ENCODE results near the gene KIF1A.

Gene KIF1A

GRCh38 chr2:240720686-240721595 lies 99.1 kb downstream of the KIF1A start:
- DNase-seq = peak in 12 of 56 donors; percentile 20 to 58 (median 30)

DNA sequence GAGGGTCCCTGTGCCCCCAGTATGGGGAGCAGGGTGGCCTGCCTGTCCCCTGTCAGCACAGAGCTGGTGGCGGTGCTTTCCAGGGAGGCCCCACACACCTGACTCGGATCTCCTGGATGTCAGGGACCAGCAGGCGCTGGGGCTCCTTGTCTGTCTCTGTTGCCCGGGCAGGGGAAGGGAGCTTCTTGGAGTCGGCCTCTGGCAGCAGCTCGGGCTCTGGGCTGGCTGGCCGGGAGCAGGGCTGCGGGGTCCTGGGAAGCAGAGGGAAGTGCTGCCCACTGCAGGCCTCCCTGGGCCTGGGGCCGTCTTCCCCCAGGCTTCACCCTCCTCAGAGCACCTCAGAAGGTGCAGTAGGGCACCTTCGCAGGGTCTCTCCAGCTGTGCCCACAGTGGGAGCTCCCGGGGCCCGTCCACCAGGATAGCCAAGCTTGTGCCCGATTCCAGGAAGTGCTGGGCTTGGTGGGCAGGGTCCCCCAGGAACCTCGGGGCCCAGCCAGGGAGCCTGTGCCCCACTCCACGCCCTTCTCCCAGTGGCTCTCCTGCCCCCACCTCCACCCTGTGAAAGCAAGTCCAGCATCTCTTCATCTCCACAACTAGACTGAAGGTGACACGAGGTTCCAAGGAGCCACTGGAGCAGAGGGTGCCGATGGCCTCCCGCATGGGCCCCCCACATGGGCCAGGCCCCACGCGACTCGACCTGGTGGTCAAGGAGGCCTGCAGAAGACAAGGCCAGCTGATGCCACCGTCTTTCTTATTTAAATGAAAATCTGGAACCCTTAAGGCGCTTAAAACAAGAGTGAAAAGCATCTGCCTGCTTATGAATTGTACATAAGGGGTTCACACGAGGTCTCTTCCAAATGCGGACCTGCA lies 100.1 kb downstream of the KIF1A start:
- no peak for DNase-seq

GRCh38 chr2:240718896-240719490 lies 101.0 kb downstream of the KIF1A start:
- DNase-seq = no peak

DNA sequence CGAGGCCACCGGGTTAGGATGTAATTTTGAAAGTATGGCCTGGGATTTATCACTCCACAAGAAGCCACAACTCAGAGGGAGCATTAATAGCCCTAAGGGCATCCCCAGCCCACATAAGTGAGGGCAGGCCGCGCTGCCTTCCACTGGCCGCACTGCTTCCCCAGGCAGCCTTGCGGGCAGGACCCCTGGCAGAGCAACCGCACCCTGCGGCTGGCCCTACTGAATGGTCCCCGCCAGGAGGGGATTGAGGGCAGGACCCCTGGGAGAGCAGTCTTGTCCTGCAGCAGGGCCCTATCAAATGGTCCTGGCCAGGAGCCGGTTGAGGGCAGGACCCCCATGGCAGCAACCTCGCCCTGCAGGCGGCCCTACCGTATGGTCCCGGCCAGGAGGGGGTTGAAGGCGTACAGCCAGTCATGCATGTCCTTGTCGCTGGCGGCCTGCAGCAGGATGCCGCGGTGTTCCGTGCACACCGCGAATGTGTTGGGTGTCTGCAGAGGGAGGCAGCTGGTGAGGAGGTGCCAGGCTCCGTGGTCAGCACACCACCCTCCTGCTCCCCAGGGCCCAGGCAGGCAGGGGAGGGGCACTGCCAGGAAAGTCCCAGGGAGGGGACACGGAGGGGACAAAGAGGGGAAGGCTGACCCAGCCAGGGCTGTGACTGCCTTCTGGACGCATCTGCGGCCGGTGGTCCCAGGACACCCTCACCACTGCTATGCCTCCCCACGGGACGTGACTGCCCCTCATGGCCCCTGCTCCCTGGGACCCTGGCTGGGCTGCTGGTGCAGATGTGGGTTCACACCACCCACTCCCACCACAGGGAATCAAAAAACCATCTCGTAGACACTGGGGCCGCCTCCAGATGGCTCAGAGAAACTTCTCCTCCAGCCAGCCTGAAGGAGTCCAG lies 102.1 kb downstream of the KIF1A start:
- DNase-seq = no peak

- DNase-seq = no peak
Observed at GRCh38 chr2:240717181-240717641, 102.8 kb downstream of the KIF1A start.

GRCh38 chr2:240716130-240716798 lies 103.8 kb downstream of the KIF1A start:
- DNase-seq = no peak

GRCh38 chr2:240714747-240715725 lies 105.0 kb downstream of the KIF1A start:
- DNase-seq = no peak

DNA sequence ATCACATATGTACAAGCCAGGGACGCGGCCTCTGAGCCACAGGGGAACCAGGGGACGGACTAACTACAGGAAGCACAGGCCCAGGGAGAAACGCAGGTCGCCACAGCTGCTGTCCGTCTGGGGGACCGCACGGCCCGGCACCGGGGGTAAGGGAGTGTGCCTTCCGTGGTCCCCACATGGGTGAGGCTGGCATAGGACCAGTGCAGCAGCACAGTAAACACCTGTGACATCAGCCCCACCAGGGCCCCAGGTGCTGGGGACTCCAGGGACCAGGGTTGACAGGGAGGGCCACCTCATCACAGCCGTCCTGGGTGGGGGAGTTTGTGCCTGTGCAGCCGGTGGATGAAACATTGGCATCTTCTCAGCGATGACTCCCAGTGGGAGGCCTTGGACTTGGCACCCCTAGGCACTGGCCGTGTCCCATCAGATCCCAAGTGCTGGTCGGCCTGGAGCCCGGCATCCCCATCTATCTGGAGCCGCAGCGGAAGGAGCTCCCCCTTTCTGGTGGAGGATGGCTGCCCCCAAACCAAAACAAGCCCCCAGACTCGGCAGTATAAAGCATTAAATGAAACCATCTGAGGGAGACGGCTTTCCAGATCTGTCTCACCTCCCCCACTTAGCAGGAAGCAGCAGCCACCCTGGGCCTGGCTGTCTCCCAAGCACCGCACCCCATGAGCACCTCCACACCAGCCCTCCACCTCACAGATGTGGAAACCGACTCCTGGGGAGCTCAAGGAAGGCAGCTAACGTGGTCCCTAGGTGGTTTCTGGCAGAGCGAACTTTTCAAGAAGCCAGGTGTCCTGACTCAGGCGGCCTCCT lies 105.9 kb downstream of the KIF1A start:
- no peak for DNase-seq

- DNase-seq = no peak
Observed at GRCh38 chr2:240713071-240713927, 106.7 kb downstream of the KIF1A start.

GRCh38 chr2:240712121-240712520 lies 107.9 kb downstream of the KIF1A start:
- no peak for DNase-seq

DNA sequence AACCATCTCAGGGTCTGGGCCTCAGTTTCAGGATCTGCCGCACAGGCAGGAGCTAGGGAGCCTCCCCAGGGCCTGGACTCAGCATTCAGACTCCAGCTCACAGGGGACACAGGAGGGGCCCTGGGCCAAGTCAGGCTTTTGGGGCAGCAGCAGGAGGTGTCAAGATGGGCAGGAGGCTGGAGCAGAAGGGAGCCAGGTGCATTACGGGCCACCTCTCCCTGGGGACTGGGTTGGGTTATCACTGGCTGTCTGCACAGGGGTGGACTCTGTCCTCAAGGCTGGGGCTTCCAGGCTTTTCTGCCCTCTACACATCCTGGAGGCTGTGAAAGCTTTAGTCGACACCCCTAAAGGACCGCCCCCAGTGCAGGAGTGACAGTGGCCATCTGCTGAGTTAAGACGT lies 108.3 kb downstream of the KIF1A start:
- no peak for DNase-seq

DNA sequence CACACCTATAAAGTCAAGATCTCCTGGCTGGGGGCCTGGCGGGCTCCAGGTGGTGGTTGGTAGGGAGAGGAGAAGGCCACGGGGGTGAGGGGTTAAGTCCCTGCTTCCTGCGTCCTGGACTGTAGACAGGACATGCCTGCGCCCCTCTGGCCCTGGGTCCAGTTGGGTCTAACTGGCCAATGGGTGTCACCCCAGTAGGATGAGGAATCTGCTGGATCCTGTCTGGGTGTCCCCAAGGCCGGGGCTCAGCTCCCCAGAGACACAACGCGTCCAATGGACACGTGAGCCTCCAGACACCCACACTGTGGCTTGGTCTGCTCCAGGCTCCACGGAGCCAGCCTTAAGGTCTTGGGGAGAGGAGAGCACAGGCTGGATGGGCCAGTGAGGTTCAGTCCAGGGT lies 108.7 kb downstream of the KIF1A start:
- DNase-seq = no peak

DNA sequence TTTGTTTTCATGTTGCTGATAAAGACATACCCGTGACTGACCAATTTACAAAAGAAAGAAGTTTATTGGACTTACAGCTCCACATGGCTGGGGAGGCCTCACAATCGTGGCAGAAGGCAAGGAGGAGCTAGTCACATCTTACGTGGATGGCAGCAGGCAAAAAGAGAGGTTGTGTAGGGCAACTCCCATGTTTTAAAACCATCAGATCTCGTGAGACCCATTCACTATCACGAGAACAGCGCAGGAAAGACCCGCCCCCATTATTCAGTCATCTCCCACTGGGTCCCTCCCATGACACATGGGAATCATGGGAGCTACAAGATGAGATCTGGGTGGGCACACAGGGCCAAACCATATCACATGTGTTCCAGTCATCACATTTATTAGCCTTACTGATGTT lies 111.6 kb downstream of the KIF1A start:
- DNase-seq = no peak

DNA sequence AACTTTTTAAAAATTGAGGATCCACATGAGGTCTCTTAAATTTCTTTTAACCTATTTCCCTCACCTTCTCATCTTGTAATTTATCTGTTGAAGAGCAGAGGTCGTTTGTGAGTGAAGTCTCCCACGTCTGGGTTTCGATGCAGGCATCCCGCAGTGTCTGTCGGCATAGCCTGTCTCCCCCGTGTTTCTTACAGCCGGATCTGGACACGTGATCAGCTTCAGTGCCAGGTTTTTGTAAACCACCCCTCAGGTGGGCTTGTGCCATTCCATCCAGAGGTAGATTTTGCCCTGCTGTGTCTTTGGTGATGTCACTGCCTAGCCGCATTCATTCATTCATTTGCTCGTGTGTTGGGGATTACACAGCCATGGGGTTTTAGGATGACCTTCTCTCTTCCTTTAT lies 112.2 kb downstream of the KIF1A start:
- DNase-seq = no peak

DNA sequence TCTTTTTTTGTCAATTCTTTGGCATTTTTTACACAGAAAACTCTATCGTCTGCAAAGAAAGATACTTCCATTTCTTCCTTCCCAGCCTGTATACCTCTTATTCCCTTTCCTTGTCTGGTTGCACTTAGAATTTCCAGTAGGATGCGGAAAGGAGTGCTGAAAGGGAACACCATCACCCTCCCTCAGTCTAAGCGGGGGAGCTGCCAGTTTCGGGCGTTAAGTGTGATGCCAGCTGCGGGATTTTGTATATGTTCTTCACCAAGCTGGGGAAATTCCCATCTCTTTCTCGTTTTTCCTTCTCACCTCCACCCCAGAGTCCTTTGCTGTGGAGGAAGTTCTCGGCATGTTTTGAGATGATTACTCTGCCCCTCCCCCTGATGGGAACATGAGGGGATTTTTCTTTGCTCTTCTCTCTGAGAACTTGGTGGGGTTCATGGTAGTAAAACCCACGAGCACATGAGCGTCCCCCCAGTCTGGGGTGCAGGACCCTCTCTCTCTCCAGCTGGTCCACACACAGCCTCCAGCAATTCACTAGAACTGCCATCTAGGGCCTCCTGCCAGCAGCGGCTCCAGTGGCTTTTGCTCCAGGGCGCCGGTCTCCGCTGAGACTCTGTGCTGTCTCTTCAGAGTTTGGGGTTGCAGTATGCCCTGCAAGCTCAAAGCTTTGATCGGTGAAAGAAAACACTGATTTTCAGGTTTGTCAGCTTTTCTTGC lies 112.8 kb downstream of the KIF1A start:
- DNase-seq = no peak

DNA sequence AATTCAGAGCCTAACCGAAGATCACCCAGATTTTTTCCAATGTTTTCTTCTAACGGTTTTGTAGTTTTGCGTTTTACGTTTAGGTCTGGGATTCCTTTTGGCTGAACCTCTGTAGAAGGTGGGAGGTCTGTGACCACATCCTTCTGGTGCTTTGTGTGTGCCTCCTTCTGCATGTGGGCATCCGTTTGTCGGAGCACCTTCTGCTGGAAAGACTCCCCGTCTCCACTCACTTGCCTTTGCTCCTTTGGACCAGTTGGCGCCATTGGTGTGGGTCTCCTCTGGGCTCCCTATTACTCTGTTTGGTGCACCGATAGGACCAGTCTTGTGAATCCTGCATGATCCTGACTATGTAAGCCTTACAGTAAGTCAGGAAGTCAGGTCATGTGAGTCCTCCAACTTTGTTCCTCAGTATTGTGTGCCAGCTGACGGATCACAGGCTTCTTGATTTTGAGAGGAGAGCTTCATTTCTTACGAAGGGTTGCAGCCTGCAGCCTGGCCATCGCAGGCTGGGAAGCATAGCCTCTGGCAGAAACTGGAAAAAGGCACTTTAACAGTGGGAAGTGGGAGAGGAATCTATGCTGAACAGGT lies 114.7 kb downstream of the KIF1A start:
- no peak for DNase-seq

All from amygdala (tissue), 56 donors.